ENCODE results near the gene ALG8.

DNA sequence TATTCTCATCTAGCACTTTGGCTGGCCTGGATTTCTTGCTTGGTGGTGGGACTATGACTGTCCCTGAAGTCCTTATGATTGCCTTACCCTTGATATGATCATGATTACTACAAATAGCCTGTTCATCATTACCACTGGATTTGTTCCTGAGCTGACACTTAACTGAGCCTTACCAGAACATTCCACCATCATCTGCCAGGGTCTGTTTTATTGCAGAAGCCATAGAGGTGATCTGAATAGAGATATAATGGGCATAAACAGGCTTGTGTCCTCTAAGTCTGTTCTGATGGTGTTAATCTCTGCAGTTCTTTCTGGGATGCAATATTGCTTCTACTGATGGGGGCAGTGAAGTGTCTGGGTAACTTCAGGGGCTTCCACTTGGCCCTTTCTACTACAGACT lies 12.4 kb upstream of the ALG8 start:
- TF ChIP-seq EZH2 (IDR thresholded peaks at IDR 0.05; ENCODE audit: low read depth) (no peak), CTCF (conservative IDR thresholded peaks at IDR 0.05) (no peak)
